GM12874 (cell line): ENCODE results near the gene PSIP1.

Source experiments
- CTCF ChIP-seq: IDR thresholded peaks from 2 replicates; pipeline ENCODE4 v1.5.1; 2011; ENCODE audit warnings: low read depth, mild to moderate bottlenecking, control low read depth, low read length, moderate library complexity; ENCODE audit not compliant: insufficient read depth

The PSIP1 gene

GRCh38 chr9:15501179-15501578 lies 9.6 kb downstream of the PSIP1 start:
- no peak for TF ChIP-seq CTCF

- TF ChIP-seq CTCF, result no peak
Observed at GRCh38 chr9:15499139-15499538, 11.6 kb downstream of the PSIP1 start.

GRCh38 chr9:15498246-15498995 lies 12.3 kb downstream of the PSIP1 start:
- TF ChIP-seq CTCF, result no peak

GRCh38 chr9:15492485-15493150 lies 18.2 kb downstream of the PSIP1 start:
- no peak for TF ChIP-seq CTCF

GRCh38 chr9:15491950-15492349 lies 18.8 kb downstream of the PSIP1 start:
- no peak for TF ChIP-seq CTCF

GRCh38 chr9:15485836-15486666 lies 24.7 kb downstream of the PSIP1 start:
- peak; percentile 20; the same call in 1 of the 2 replicates for TF ChIP-seq CTCF

- no peak for TF ChIP-seq CTCF
Observed at GRCh38 chr9:15484802-15485201, 26.0 kb downstream of the PSIP1 start.
